B cell (primary cell): ENCODE results near the gene LIN28B. TPM values are rescaled to one million over a fixed set of nuclear protein-coding genes. Genes with fewer than 3 reads are reported as not detected.

Source experiments
- ATAC-seq: fragments of 200-7000 bp; cut with Tn5 transposase; one replicate; pipeline ENCODE4 v1.10.0; 2021; ENCODE audit warnings: low read depth, mild to moderate bottlenecking, moderate number of reproducible peaks, moderate library complexity
- CTCF ChIA-PET: fragments of 350-600 bp; sonication (Branson Sonifier 250); formaldehyde crosslinking; loops from one replicate; lab custom pipeline; 2021; ENCODE audit warnings: antibody characterized with exemption, inconsistent platforms; lab: Charles Lee
- POLR2A ChIA-PET: fragments of 350-600 bp; sonication (Branson Sonifier 250); formaldehyde crosslinking; loops from one replicate; lab custom pipeline; 2021; ENCODE audit warnings: antibody characterized with exemption; lab: Charles Lee
- DNase-seq: peaks from one replicate; pipeline ENCODE4 v3.0.0; 2013
- H2AFZ ChIP-seq: 2 replicates; pipeline ENCODE4 v1.6.1; 2012; ENCODE audit warnings: mild to moderate bottlenecking, low read depth, low read length; ENCODE audit not compliant: insufficient read depth, poor library complexity, severe bottlenecking
- H3K27ac ChIP-seq, 2 donors: 1 replicate in 1 of 2; 2 replicates in 1 of 2; pipeline ENCODE4 v1.5.1; 2012 to 2013; ENCODE audit warnings: low read length in 2 of 2, mild to moderate bottlenecking in 2 of 2, moderate library complexity in 1 of 2
- H3K27me3 ChIP-seq, 4 experiments: fragments of 200-600 bp in 1 of 4; sonication (generic) in 1 of 4; replicated peaks in 1 of 4; 1 replicate in 2 of 4; 2 replicates in 2 of 4; pipeline versions ENCODE4 v1.6.1 to v1.7.0; 2013 to 2016; ENCODE audit warnings: low read length in 3 of 4, mild to moderate bottlenecking in 2 of 4, mixed read lengths in 1 of 4, moderate library complexity in 1 of 4; ENCODE audit not compliant: insufficient read depth in 4 of 4, control insufficient read depth in 3 of 4; ENCODE audit errors: control extremely low read depth in 1 of 4
- H3K36me3 ChIP-seq, 2 experiments: replicated peaks in 1 of 2; 1 replicate in 1 of 2; 2 replicates in 1 of 2; pipeline versions ENCODE4 v1.6.1 to v1.7.1; 2013; ENCODE audit warnings: low read length in 1 of 2; ENCODE audit not compliant: insufficient read depth in 2 of 2, control insufficient read depth in 1 of 2; ENCODE audit errors: control extremely low read depth in 1 of 2, extremely low read depth in 1 of 2
- H3K4me1 ChIP-seq, 2 donors: fragments of 200-600 bp in 1 of 2; sonication (generic) in 1 of 2; 1 replicate in 1 of 2; 2 replicates in 1 of 2; pipeline versions ENCODE4 v1.5.1 to v1.6.1; 2013 to 2017; ENCODE audit warnings: low read length in 2 of 2; ENCODE audit not compliant: control insufficient read depth in 2 of 2, insufficient read depth in 2 of 2
- H3K4me2 ChIP-seq: replicated peaks from 2 replicates; pipeline ENCODE3; 2012; ENCODE audit warnings: mild to moderate bottlenecking, low read depth, low read length; ENCODE audit not compliant: poor library complexity, severe bottlenecking
- H3K4me3 ChIP-seq, 5 experiments: fragments of 200-600 bp in 1 of 5; sonication (generic) in 1 of 5; 1 replicate in 3 of 5; 2 replicates in 2 of 5; pipeline versions ENCODE4 v1.5.1 to v1.7.0; 2011 to 2016; ENCODE audit warnings: low read length in 4 of 5, mild to moderate bottlenecking in 4 of 5, low read depth in 2 of 5, control low read depth in 1 of 5, moderate library complexity in 1 of 5; ENCODE audit not compliant: insufficient read depth in 1 of 5; ENCODE audit errors: control extremely low read depth in 1 of 5, extremely low read depth in 1 of 5
- H3K79me2 ChIP-seq: fragments of 200-600 bp; sonication (generic); one replicate; pipeline ENCODE4 v1.6.0; 2016; ENCODE audit warnings: low read length; ENCODE audit not compliant: control insufficient read depth, insufficient read depth
- H3K9ac ChIP-seq: fragments of 200-600 bp; sonication (generic); 2 replicates; pipeline ENCODE4 v1.6.1; 2017; ENCODE audit warnings: mild to moderate bottlenecking, low read length, moderate library complexity
- H3K9me3 ChIP-seq, 3 donors: one replicate each; pipeline versions ENCODE4 v1.6.1 to v1.7.1; 2013; ENCODE audit warnings: low read length in 2 of 3; ENCODE audit not compliant: control insufficient read depth in 2 of 3, insufficient read depth in 1 of 3; ENCODE audit errors: control extremely low read depth in 1 of 3
- H4K20me1 ChIP-seq: 2 replicates; pipeline ENCODE4 v1.6.0; 2012; ENCODE audit warnings: mild to moderate bottlenecking, low read length; ENCODE audit not compliant: insufficient read depth, control insufficient read depth, poor library complexity, severe bottlenecking
- H3K27ac Mint-ChIP-seq: one replicate; pipeline ENCODE4 v1.8.0; 2021; ENCODE audit warnings: mixed read lengths
- H3K27me3 Mint-ChIP-seq: one replicate; pipeline ENCODE4 v1.8.0; 2021; ENCODE audit warnings: mixed read lengths
- H3K4me1 Mint-ChIP-seq: one replicate; pipeline ENCODE4 v1.8.0; 2021; ENCODE audit warnings: mixed read lengths
- H3K4me3 Mint-ChIP-seq: one replicate; pipeline ENCODE4 v1.8.0; 2021; ENCODE audit warnings: mixed read lengths
- H3K9me3 Mint-ChIP-seq: one replicate; pipeline ENCODE4 v1.8.0; 2022; ENCODE audit warnings: mixed read lengths; ENCODE audit not compliant: insufficient read depth
- EZH2 ChIP-seq: IDR thresholded peaks from 2 replicates; pipeline ENCODE4 v1.6.1; 2012; ENCODE audit warnings: borderline replicate concordance, low read depth, mild to moderate bottlenecking, moderate library complexity, low read length; ENCODE audit not compliant: insufficient read depth, poor library complexity, severe bottlenecking
- WGBS: methylation state at CpG from one replicate; pipeline ENCODE4 v1.1.5; 2013; ENCODE audit warnings: missing lambda C conversion rate; ENCODE audit not compliant: insufficient coverage; 5-methylcytosine and 5-hydroxymethylcytosine counted together
- intact Hi-C: fragments of 100-400 bp; cut with micrococcal nuclease; formaldehyde crosslinking; loops from one replicate; pipeline ENCODE4 v1.10.0; 2022
- polyA plus RNA-seq: library from polyadenylated mRNA; depleted of rRNA; stranded (reverse); fragments of >200 nt; gene quantifications from 2 replicates; pipeline ENCODE4 v1.2.3, GENCODE V29; 2012
- total RNA-seq, 2 donors: library from RNA; stranded (reverse); fragments of 120-200 nt in 1 of 2; gene quantifications; 1 replicate in 1 of 2; 2 replicates in 1 of 2; pipeline versions ENCODE4 v1.2.3 to v1.2.4, GENCODE V29; 2013 to 2022
- TF ChIP-seq, protein P1 (sequence below): fragments of 200-600 bp; IDR thresholded peaks from one replicate; pipeline ENCODE4 v1.8.0; 2022; ENCODE audit warnings: antibody characterized with exemption, mild to moderate bottlenecking

The LIN28B gene
- total and polyA plus RNA-seq, 2 donors (not counting 1 experiment from before 2014, with no cell fraction given), result not detected

DNA sequence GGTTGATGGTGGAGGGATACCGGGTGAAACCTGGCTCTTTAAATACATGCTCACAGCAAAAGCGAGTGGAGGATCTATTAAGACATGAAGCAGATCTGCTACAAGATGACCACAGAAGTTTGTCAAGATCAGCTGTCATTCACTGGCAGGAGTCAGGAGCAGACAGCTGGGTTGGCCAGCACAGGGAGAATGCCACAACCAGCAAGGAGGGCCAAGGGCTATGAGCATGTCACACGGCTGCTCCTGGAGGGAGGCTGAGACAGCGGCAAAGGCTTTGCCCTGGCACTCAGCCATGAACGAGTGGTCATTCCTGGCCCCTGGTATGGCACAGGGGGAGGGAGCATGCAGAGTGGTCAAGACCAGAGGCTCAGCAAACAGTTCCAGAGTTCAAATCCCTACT is 145.3 kb downstream of the LIN28B start:
- Histone ChIP-seq H4K20me1 (no peaks in the 10 kb centered on the region), H3K4me3 (no peak overlapping the region), H3K27me3 (peaks cover 0 to 9% (median 0%) of the 10 kb centered on the region in 4 experiments), H3K9ac (no peak overlapping the region), H3K4me2 (no peak overlapping the region), H3K4me1 (no peaks in the 10 kb centered on the region), H3K9me3 (no peaks in the 10 kb centered on the region), H3K79me2 (no peaks in the 10 kb centered on the region), H2AFZ (no peak overlapping the region), H3K27ac (no peak overlapping the region), H3K36me3 (no peaks in the 10 kb centered on the region)
- CTCF ChIA-PET, result interaction anchor here (1.6 kb wide), 1 partner anchor 11 kb away, joined by 3 read pairs; no protein-coding TSS in a partner anchor
- H3K27ac Mint-ChIP-seq, result no peak overlapping the region
- TF ChIP-seq, protein P1, sequence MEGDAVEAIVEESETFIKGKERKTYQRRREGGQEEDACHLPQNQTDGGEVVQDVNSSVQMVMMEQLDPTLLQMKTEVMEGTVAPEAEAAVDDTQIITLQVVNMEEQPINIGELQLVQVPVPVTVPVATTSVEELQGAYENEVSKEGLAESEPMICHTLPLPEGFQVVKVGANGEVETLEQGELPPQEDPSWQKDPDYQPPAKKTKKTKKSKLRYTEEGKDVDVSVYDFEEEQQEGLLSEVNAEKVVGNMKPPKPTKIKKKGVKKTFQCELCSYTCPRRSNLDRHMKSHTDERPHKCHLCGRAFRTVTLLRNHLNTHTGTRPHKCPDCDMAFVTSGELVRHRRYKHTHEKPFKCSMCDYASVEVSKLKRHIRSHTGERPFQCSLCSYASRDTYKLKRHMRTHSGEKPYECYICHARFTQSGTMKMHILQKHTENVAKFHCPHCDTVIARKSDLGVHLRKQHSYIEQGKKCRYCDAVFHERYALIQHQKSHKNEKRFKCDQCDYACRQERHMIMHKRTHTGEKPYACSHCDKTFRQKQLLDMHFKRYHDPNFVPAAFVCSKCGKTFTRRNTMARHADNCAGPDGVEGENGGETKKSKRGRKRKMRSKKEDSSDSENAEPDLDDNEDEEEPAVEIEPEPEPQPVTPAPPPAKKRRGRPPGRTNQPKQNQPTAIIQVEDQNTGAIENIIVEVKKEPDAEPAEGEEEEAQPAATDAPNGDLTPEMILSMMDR, result no peak
- no peak for TF ChIP-seq EZH2
- H3K4me3 Mint-ChIP-seq, result no peak overlapping the region
- H3K9me3 Mint-ChIP-seq, result no peaks in the 10 kb centered on the region
- H3K27me3 Mint-ChIP-seq, result peaks cover 8% of the 10 kb centered on the region
- H3K4me1 Mint-ChIP-seq, result no peaks in the 10 kb centered on the region
- intact Hi-C loops, result no loop called here
- POLR2A ChIA-PET, result no interaction called here
- WGBS, result 94% methylated on average over 5 of the region's 5 CpGs
- ATAC-seq (no peak), DNase-seq (no peak)

DNA sequence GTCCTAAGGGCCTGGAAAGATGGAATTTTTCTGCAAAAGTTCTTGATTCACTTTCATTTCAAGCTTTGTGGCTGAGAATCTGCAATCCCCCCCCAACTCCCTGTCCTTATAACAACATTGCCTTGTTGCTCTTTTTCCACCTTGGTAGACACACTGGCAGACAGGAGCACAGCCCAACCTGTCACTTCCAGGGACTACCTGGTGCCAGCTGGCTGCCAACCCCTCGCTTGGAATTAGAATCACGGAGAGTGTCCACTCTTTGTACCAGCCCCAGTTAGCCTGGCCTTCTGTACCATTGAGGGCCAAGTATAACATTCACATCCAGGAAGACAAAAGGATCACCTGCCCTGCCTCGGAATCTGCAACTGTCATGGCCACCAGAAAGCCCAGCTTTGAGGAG is 148.2 kb downstream of the LIN28B start:
- H3K4me1 Mint-ChIP-seq, result no peaks in the 10 kb centered on the region
- Histone ChIP-seq H3K9me3 (no peaks in the 10 kb centered on the region), H3K27ac (no peak overlapping the region), H3K79me2 (no peaks in the 10 kb centered on the region), H3K4me3 (no peak overlapping the region), H3K36me3 (no peaks in the 10 kb centered on the region), H2AFZ (no peak overlapping the region), H4K20me1 (no peaks in the 10 kb centered on the region), H3K9ac (no peak overlapping the region), H3K4me1 (no peaks in the 10 kb centered on the region), H3K27me3 (peaks cover 0 to 9% (median 0%) of the 10 kb centered on the region in 4 experiments), H3K4me2 (no peak overlapping the region)
- H3K27ac Mint-ChIP-seq, result no peak overlapping the region
- no peak overlapping the region for H3K4me3 Mint-ChIP-seq
- H3K27me3 Mint-ChIP-seq, result peaks cover 19% of the 10 kb centered on the region
- TF ChIP-seq, protein P1, result no peak
- no peak for TF ChIP-seq EZH2
- ATAC-seq (no peak), DNase-seq (no peak)
- 86% methylated on average over 3 of the region's 3 CpGs for WGBS
- ChIA-PET CTCF (no interaction called here), POLR2A (no interaction called here)
- intact Hi-C loops, result no loop called here
- no peaks in the 10 kb centered on the region for H3K9me3 Mint-ChIP-seq
